ENCODE data around the gene TMEM183A. TPM values are rescaled to one million over a fixed set of nuclear protein-coding genes. Genes with fewer than 3 reads are reported as not detected.
"Not testable (repeated sequence)": the region's sequence is repeated elsewhere in the genome, so short reads cannot be mapped to it uniquely, and the experiment has no call there.

TMEM183A gene
- total RNA-seq, 3 donors from 2014 or later, result 85.9 to 113 (median 94.1) TPM

DNA sequence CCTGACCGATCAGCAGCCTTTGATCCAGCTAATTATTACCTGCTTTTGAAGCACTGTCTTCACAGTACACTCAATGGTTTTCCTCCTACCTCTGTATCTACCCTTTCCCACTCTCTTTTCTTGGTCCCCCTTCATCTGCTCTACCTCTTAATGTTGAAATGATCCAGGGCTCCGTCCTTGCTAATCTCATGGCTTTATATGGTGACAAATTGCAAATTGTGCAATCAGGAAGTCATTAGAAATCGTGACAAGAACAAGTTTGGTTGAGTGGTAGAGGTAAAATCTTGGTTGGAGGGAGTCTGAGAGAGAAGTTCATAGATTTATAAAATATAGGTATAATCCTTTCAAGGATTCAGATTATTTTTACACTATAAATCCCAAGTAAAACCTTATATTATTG lies 30.5 kb upstream of the TMEM183A start:
- TF ChIP-seq POLR2AphosphoS5 (IDR thresholded peaks at IDR 0.05) (no peak), POLR2A (IDR thresholded peaks at IDR 0.05) (no peak), CTCF (IDR thresholded peaks at IDR 0.05) (no peak)
- H3K27me3 ChIP-seq, result no peaks in the 10 kb centered on the region
- H3K36me3 ChIP-seq, result no peaks in the 10 kb centered on the region
- no peak overlapping the region for H3K4me3 ChIP-seq
- H3K27ac ChIP-seq, result no peak overlapping the region
- H3K4me1 ChIP-seq, result no peaks in the 10 kb centered on the region
- intact Hi-C loops (cut with DNase I; ENCODE audit: low total_unique reads), result loop anchor here (2.0 kb wide), 1 partner anchor 78 kb away; no protein-coding TSS in a partner anchor
- DNase-seq (ENCODE audit: low spot score in 2 of 2), result no peak
- no peaks in the 10 kb centered on the region for H3K9me3 ChIP-seq

- no peaks in the 10 kb centered on the region for H3K36me3 ChIP-seq
- intact Hi-C loops (cut with DNase I; ENCODE audit: low total_unique reads), result no loop called here
- TF ChIP-seq POLR2AphosphoS5 (IDR thresholded peaks at IDR 0.05), result no peak
- TF ChIP-seq CTCF (IDR thresholded peaks at IDR 0.05), result no peak
- TF ChIP-seq POLR2A (IDR thresholded peaks at IDR 0.05), result no peak
- DNase-seq (ENCODE audit: low spot score in 2 of 2), result no peak
- H3K4me1 ChIP-seq, result no peaks in the 10 kb centered on the region
- no peak overlapping the region for H3K27ac ChIP-seq
- H3K9me3 ChIP-seq, result no peaks in the 10 kb centered on the region
- H3K4me3 ChIP-seq, result no peak overlapping the region
- H3K27me3 ChIP-seq, result no peaks in the 10 kb centered on the region
These were observed 27.7 kb upstream of the TMEM183A start for GRCh38 chr1:202979459-202979858.

- Histone ChIP-seq H3K9me3 (no peaks in the 10 kb centered on the region), H3K36me3 (no peaks in the 10 kb centered on the region), H3K4me1 (no peaks in the 10 kb centered on the region), H3K27me3 (no peaks in the 10 kb centered on the region), H3K27ac (no peak overlapping the region), H3K4me3 (no peak overlapping the region)
- TF ChIP-seq POLR2A (IDR thresholded peaks at IDR 0.05) (no peak), CTCF (IDR thresholded peaks at IDR 0.05) (no peak), POLR2AphosphoS5 (IDR thresholded peaks at IDR 0.05) (no peak)
- intact Hi-C loops (cut with DNase I; ENCODE audit: low total_unique reads), result no loop called here
- DNase-seq (ENCODE audit: low spot score in 2 of 2), result no peak
These were observed 25.2 kb upstream of the TMEM183A start for GRCh38 chr1:202981939-202982338.

DNA sequence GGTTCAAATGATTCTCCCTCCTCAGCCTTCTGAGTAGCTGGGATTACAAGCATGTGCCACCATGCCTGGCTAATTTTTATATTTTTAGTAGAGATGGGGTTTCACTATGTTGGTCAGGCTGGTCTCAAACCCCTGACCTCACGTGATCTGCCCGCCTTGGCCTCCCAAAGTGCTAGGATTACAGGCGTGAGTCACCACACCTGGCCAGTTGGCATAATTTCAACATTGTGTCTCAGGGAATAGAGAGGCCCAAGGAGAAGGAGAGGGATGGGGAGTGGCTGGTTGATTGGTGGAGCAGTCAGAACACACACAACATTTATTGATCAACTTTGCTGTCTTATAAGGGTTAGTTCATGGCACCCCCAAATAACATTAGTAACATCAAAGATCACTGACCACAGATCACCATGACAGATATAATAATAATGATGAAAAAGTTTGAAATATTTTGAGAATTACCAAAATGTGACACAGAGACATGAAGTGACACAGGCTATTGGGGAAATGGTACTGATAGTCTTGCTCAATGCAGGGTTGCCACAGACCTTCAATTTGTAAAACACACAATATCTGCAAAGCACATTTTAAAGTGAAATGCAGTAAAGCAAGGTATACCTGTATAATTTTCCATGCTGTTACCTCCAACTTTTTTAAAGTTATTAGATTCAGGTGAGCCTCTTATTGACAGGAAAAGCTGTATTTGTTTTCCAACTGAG lies 24.3 kb upstream of the TMEM183A start:
- DNase-seq (ENCODE audit: low spot score in 2 of 2), result no peak
- H3K36me3 ChIP-seq, result no peaks in the 10 kb centered on the region
- intact Hi-C loops (cut with DNase I; ENCODE audit: low total_unique reads), result no loop called here

GRCh38 chr1:202986120-202986519 lies 21.1 kb upstream of the TMEM183A start:
- intact Hi-C loops (cut with DNase I; ENCODE audit: low total_unique reads); H3K4me3 ChIP-seq; H3K36me3 ChIP-seq; H3K4me1 ChIP-seq; DNase-seq (ENCODE audit: low spot score in 2 of 2); H3K9me3 ChIP-seq; H3K27me3 ChIP-seq; H3K27ac ChIP-seq: not testable (repeated sequence)

More for the DNA sequence above, 24.3 kb upstream of the TMEM183A start:
- H3K4me3 ChIP-seq, result no peak overlapping the region
- no peaks in the 10 kb centered on the region for H3K4me1 ChIP-seq
- H3K9me3 ChIP-seq, result no peaks in the 10 kb centered on the region
- TF ChIP-seq POLR2AphosphoS5 (IDR thresholded peaks at IDR 0.05) (no peak), POLR2A (IDR thresholded peaks at IDR 0.05) (no peak), CTCF (IDR thresholded peaks at IDR 0.05) (no peak)
- no peak overlapping the region for H3K27ac ChIP-seq
- H3K27me3 ChIP-seq, result no peaks in the 10 kb centered on the region

Measured in breast epithelium (tissue), 4 donors.